Right lobe of liver (tissue), 4 donors: ENCODE results near the gene BRSK2.

Source experiments
- POLR2A ChIP-seq: fragments of 450-650 bp; IDR thresholded peaks from one replicate; pipeline ENCODE4 v1.6.1; 2017; ENCODE audit warnings: antibody characterized with exemption, mild to moderate bottlenecking
- TF ChIP-seq, protein P1 (sequence below), 4 donors: fragments of 200-600 bp in 3 of 4; fragments of 450-650 bp in 1 of 4; IDR thresholded peaks; one replicate each; pipeline versions ENCODE4 v1.5.1 to v1.8.0; 2016 to 2022; ENCODE audit warnings: antibody characterized with exemption in 4 of 4, mild to moderate bottlenecking in 2 of 4
- donor health status: DM: no; HTN: no; CAD: no.
- donor health status: DM: no; HTN: no; CAD: no.
- donor health status: DM: no; HTN: yes; CAD: no.

- no peak for TF ChIP-seq POLR2A
- TF ChIP-seq, protein P1, sequence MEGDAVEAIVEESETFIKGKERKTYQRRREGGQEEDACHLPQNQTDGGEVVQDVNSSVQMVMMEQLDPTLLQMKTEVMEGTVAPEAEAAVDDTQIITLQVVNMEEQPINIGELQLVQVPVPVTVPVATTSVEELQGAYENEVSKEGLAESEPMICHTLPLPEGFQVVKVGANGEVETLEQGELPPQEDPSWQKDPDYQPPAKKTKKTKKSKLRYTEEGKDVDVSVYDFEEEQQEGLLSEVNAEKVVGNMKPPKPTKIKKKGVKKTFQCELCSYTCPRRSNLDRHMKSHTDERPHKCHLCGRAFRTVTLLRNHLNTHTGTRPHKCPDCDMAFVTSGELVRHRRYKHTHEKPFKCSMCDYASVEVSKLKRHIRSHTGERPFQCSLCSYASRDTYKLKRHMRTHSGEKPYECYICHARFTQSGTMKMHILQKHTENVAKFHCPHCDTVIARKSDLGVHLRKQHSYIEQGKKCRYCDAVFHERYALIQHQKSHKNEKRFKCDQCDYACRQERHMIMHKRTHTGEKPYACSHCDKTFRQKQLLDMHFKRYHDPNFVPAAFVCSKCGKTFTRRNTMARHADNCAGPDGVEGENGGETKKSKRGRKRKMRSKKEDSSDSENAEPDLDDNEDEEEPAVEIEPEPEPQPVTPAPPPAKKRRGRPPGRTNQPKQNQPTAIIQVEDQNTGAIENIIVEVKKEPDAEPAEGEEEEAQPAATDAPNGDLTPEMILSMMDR (IDR thresholded peaks at IDR 0.05) = no peak
Measured at GRCh38 chr11:1403078-1403620, 13.4 kb downstream of the BRSK2 start.
